Measurements from ENCODE around the gene CAPZA3. TPM values are rescaled to one million over a fixed set of nuclear protein-coding genes. Genes with fewer than 3 reads are reported as not detected.

CAPZA3 gene
- total and polyA plus RNA-seq, 10 of the 15 experiments (the other 5 are each of a cell fraction or from before 2014, with no cell fraction given) = not detected

GRCh38 chr12:18718462-18718861 lies 19.5 kb upstream of the CAPZA3 start:
- no peak overlapping the region for H3K4me2 ChIP-seq (ENCODE audit: control insufficient read depth, insufficient read depth)
- H2AFZ ChIP-seq (ENCODE audit: control insufficient read depth, low read depth, low read length) = no peak overlapping the region
- H3K4me1 ChIP-seq (ENCODE audit: control insufficient read depth, insufficient read depth, low read length) = no peaks in the 10 kb centered on the region
- ChIA-PET SMC1A (ENCODE audit: uncharacterized antibody, unreplicated experiment) (no interaction called here), RAD21 (ENCODE audit: unreplicated experiment) (no interaction called here), CTCF (no interaction called here), POLR2A (no interaction called here)
- in situ Hi-C loops (cut with MboI) = no loop called here
- no peak for FAIRE-seq
- ATAC-seq = no peak
- no peak overlapping the region for H3K9ac ChIP-seq (ENCODE audit: control insufficient read depth, insufficient read depth, low read length)
- no peak overlapping the region for H3K4me3 ChIP-seq
- intact Hi-C loops (cut with micrococcal nuclease; ENCODE audit: unreplicated experiment) = no loop called here
- no peak for DNase-seq (ENCODE audit: low read depth, low spot score)
- no TSS peak for BruUV-seq (replicated peaks)
- H3K27ac ChIP-seq (ENCODE audit: control insufficient read depth, insufficient read depth) = no peak overlapping the region
- no peaks in the 10 kb centered on the region for H4K20me1 ChIP-seq (ENCODE audit: control insufficient read depth, insufficient read depth)
- H3K27me3 ChIP-seq (replicated peaks in 1 of 2; ENCODE audit: control insufficient read depth in 2 of 2, insufficient read depth in 2 of 2, low read length in 1 of 2) = no peaks in the 10 kb centered on the region
- H3K79me2 ChIP-seq (ENCODE audit: control insufficient read depth, insufficient read depth, low read length) = no peaks in the 10 kb centered on the region
- TF ChIP-seq IRF3 (IDR thresholded peaks at IDR 0.05) = no peak
- no peak for TF ChIP-seq TCF7 (IDR thresholded peaks at IDR 0.05; ENCODE audit: borderline replicate concordance)
- no peak for TF ChIP-seq RB1 (IDR thresholded peaks at IDR 0.05; ENCODE audit: borderline replicate concordance)
- no peak for TF ChIP-seq ZSCAN29 (IDR thresholded peaks at IDR 0.05)
- no peak for TF ChIP-seq SIX5 (IDR thresholded peaks at IDR 0.05; ENCODE audit: low read depth, low read length, severe bottlenecking)
- TF ChIP-seq ETV6 (conservative IDR thresholded peaks at IDR 0.05 in 1 of 2, IDR thresholded peaks at IDR 0.05 in 1 of 2; ENCODE audit: borderline replicate concordance in 1 of 2, low read depth in 1 of 2) = no peak
- TF ChIP-seq ZBTB11 (CRISPR knock-in tag; IDR thresholded peaks at IDR 0.05) = no peak
- H3K36me3 ChIP-seq (ENCODE audit: control insufficient read depth in 2 of 2, insufficient read depth in 2 of 2, low read length in 1 of 2) = no peaks in the 10 kb centered on the region
- no peaks in the 10 kb centered on the region for H3K9me3 ChIP-seq (replicated peaks; ENCODE audit: control insufficient read depth, insufficient read depth, low read length)

All from GM12878 (cell line).